Measurements from ENCODE around the gene TNFRSF6B. TPM values are rescaled to one million over a fixed set of nuclear protein-coding genes. Genes with fewer than 3 reads are reported as not detected.

TNFRSF6B gene
- polyA plus RNA-seq, 1 of the 3 experiments (the other 2 are of a cell fraction) = 9.4 TPM

GRCh38 chr20:63695424-63696305, 787 bp upstream of the TNFRSF6B start:
- Histone ChIP-seq H3K79me2 (ENCODE audit: insufficient read depth) (no peaks in the 10 kb centered on the region), H3K4me1 (ENCODE audit: control insufficient read depth in 1 of 2, insufficient read depth in 2 of 2, low read depth in 1 of 2, low read length in 1 of 2) (peaks cover 19 to 22% of the 10 kb centered on the region in 2 experiments; a peak in 3 of 4 replicates), H4K20me1 (ENCODE audit: insufficient read depth) (no peaks in the 10 kb centered on the region), H3K36me3 (replicated peaks in 1 of 2; ENCODE audit: control insufficient read depth in 1 of 2, insufficient read depth in 2 of 2, low read length in 1 of 2) (peaks cover 0 to 9% of the 10 kb centered on the region in 2 experiments), H3K27me3 (ENCODE audit: insufficient read depth) (no peaks in the 10 kb centered on the region), H3K9me3 (no peaks in the 10 kb centered on the region), H3K27ac (ENCODE audit: low read depth in 2 of 2, low read length in 1 of 2) (peak overlapping the region in 1 of 2 experiments; percentile 47; a peak in 1 of 4 replicates), H3K9ac (no peak overlapping the region), H3K4me3 (ENCODE audit: low read depth in 2 of 2, low read length in 1 of 2) (no peak overlapping the region), H3K9me2 (no peaks in the 10 kb centered on the region), H2AFZ (ENCODE audit: low read depth) (no peak overlapping the region), H3F3A (replicated peaks; ENCODE audit: insufficient read depth) (no peaks in the 10 kb centered on the region), H3K4me2 (no peak overlapping the region)
- ChIA-PET POLR2A (interaction anchor here (1.1 to 3.4 kb wide), 2 partner anchors 12 to 32 kb away, joined by 4 to 22 read pairs; partner anchors contain the start of genes ARFRP1 and ZGPAT), CTCF (no interaction called here)
- no peak for TF ChIP-seq NFIC (IDR thresholded peaks at IDR 0.05; ENCODE audit: borderline replicate concordance)
- WGBS (ENCODE audit: low lambda C conversion rate) = 92% methylated on average over 12 of the region's 25 CpGs
- DNase-seq = peak; percentile 41

- Histone ChIP-seq H3F3A (replicated peaks; ENCODE audit: insufficient read depth) (no peaks in the 10 kb centered on the region), H3K79me2 (ENCODE audit: insufficient read depth) (no peaks in the 10 kb centered on the region), H3K27ac (ENCODE audit: low read depth in 2 of 2, low read length in 1 of 2) (peak overlapping the region in 1 of 2 experiments; percentile 47; a peak in 1 of 4 replicates), H3K4me1 (ENCODE audit: control insufficient read depth in 1 of 2, insufficient read depth in 2 of 2, low read depth in 1 of 2, low read length in 1 of 2) (peaks cover 19 to 22% of the 10 kb centered on the region in 2 experiments; a peak in 3 of 4 replicates), H4K20me1 (ENCODE audit: insufficient read depth) (no peaks in the 10 kb centered on the region), H3K27me3 (ENCODE audit: insufficient read depth) (no peaks in the 10 kb centered on the region), H3K36me3 (replicated peaks in 1 of 2; ENCODE audit: control insufficient read depth in 1 of 2, insufficient read depth in 2 of 2, low read length in 1 of 2) (peaks cover 0 to 9% of the 10 kb centered on the region in 2 experiments), H3K9ac (no peak overlapping the region), H3K4me2 (no peak overlapping the region), H3K9me3 (no peaks in the 10 kb centered on the region), H2AFZ (ENCODE audit: low read depth) (no peak overlapping the region), H3K4me3 (ENCODE audit: low read depth in 2 of 2, low read length in 1 of 2) (no peak overlapping the region), H3K9me2 (no peaks in the 10 kb centered on the region)
- ChIA-PET POLR2A (interaction anchor here (1.6 to 3.4 kb wide), 2 partner anchors 12 to 283 kb away, joined by 3 to 22 read pairs; partner anchors contain the start of genes ARFRP1, SAMD10 and ZGPAT), CTCF (no interaction called here)
- TF ChIP-seq, protein P1, sequence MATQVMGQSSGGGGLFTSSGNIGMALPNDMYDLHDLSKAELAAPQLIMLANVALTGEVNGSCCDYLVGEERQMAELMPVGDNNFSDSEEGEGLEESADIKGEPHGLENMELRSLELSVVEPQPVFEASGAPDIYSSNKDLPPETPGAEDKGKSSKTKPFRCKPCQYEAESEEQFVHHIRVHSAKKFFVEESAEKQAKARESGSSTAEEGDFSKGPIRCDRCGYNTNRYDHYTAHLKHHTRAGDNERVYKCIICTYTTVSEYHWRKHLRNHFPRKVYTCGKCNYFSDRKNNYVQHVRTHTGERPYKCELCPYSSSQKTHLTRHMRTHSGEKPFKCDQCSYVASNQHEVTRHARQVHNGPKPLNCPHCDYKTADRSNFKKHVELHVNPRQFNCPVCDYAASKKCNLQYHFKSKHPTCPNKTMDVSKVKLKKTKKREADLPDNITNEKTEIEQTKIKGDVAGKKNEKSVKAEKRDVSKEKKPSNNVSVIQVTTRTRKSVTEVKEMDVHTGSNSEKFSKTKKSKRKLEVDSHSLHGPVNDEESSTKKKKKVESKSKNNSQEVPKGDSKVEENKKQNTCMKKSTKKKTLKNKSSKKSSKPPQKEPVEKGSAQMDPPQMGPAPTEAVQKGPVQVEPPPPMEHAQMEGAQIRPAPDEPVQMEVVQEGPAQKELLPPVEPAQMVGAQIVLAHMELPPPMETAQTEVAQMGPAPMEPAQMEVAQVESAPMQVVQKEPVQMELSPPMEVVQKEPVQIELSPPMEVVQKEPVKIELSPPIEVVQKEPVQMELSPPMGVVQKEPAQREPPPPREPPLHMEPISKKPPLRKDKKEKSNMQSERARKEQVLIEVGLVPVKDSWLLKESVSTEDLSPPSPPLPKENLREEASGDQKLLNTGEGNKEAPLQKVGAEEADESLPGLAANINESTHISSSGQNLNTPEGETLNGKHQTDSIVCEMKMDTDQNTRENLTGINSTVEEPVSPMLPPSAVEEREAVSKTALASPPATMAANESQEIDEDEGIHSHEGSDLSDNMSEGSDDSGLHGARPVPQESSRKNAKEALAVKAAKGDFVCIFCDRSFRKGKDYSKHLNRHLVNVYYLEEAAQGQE (IDR thresholded peaks at IDR 0.05; ENCODE audit: low read depth, low read length) = 0 out of 2 replicates have a peak, but pooled peaks have one; percentile 42
- TF ChIP-seq MXI1 (IDR thresholded peaks at IDR 0.05; ENCODE audit: low read depth, low read length) = no peak
- no peak for DNase-seq
- no CpG with 5 or more reads among the region's 6 CpGs for WGBS (ENCODE audit: low lambda C conversion rate)
Observed at GRCh38 chr20:63696306-63696627, 185 bp upstream of the TNFRSF6B start.

Data from SK-N-SH (cell line).